ENCODE results near the gene LRRC1. TPM values are rescaled to one million over a fixed set of nuclear protein-coding genes. Genes with fewer than 3 reads are reported as not detected.

The LRRC1 gene
- total and polyA plus RNA-seq, 10 of the 15 experiments (the other 5 are each of a cell fraction or from before 2014, with no cell fraction given): 0.35 to 9.3 (median 0.63) TPM

- TF ChIP-seq POU2F2 (IDR thresholded peaks at IDR 0.05; ENCODE audit: borderline replicate concordance, low read depth, low read length) (no peak), RCOR1 (conservative IDR thresholded peaks at IDR 0.05; ENCODE audit: low read depth, low read length) (no peak), ATF7 (IDR thresholded peaks at IDR 0.05; ENCODE audit: low read depth) (no peak), BHLHE40 (IDR thresholded peaks at IDR 0.05; ENCODE audit: borderline replicate concordance in 1 of 2, low read depth in 2 of 2, low read length in 1 of 2) (no peak), CHD2 (IDR thresholded peaks at IDR 0.05; ENCODE audit: borderline replicate concordance, low read depth, low read length) (no peak), CBX3 (IDR thresholded peaks at IDR 0.05; ENCODE audit: borderline replicate concordance, low read depth) (no peak)
These were observed 126.1 kb downstream of the LRRC1 start (continued) for GRCh38 chr6:53920881-53921280.

DNA sequence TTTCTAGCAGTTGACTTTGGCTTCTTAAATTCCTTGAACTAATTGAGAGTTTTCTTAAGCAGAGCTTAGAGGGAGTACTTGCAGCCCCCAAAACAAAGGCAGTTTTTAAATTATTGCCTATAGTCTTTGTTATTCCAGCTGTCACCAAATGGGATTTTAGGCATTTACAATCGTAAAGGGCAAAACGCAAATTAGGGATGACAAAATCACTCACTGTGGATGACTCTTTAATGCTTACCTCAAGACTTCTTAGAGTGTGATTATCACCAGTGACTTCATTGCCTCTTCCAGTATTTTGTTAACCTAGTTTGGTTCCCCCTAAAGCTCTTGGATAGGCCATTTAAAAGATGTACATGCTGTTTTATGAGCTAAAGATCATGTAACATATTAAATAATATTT lies 126.8 kb downstream of the LRRC1 start:
- ChIA-PET POLR2A (no interaction called here), CTCF (no interaction called here), RAD21 (ENCODE audit: unreplicated experiment) (interaction anchor here (0.9 kb wide), 1 partner anchor 30 kb away, joined by 3 read pairs; no protein-coding TSS in a partner anchor), SMC1A (ENCODE audit: uncharacterized antibody, unreplicated experiment) (interaction anchor here (1.0 kb wide), 1 partner anchor 26 kb away, joined by 3 read pairs; no protein-coding TSS in a partner anchor)
- no peaks in the 10 kb centered on the region for H3K9me3 ChIP-seq (replicated peaks; ENCODE audit: control insufficient read depth, insufficient read depth, low read length)
- no peaks in the 10 kb centered on the region for H4K20me1 ChIP-seq (ENCODE audit: control insufficient read depth, insufficient read depth)
- H3K79me2 ChIP-seq (ENCODE audit: control insufficient read depth, insufficient read depth, low read length): no peaks in the 10 kb centered on the region
- intact Hi-C loops (cut with micrococcal nuclease; ENCODE audit: unreplicated experiment): no loop called here
- H3K9ac ChIP-seq (ENCODE audit: control insufficient read depth, insufficient read depth, low read length): no peak overlapping the region
- no peak overlapping the region for H2AFZ ChIP-seq (ENCODE audit: control insufficient read depth, low read depth, low read length)
- no peak overlapping the region for H3K4me3 ChIP-seq
- FAIRE-seq (no peak), DNase-seq (ENCODE audit: low read depth, low spot score) (no peak), ATAC-seq (no peak)
- H3K36me3 ChIP-seq (ENCODE audit: control insufficient read depth in 2 of 2, insufficient read depth in 2 of 2, low read length in 1 of 2): no peaks in the 10 kb centered on the region
- H3K27ac ChIP-seq (ENCODE audit: control insufficient read depth, insufficient read depth): no peak overlapping the region
- no peak for TF ChIP-seq MTA2 (IDR thresholded peaks at IDR 0.05; ENCODE audit: low read depth)
- no peak for TF ChIP-seq RBBP5 (conservative IDR thresholded peaks at IDR 0.05)
- TF ChIP-seq PKNOX1 (IDR thresholded peaks at IDR 0.05): no peak
- TF ChIP-seq, protein P1, sequence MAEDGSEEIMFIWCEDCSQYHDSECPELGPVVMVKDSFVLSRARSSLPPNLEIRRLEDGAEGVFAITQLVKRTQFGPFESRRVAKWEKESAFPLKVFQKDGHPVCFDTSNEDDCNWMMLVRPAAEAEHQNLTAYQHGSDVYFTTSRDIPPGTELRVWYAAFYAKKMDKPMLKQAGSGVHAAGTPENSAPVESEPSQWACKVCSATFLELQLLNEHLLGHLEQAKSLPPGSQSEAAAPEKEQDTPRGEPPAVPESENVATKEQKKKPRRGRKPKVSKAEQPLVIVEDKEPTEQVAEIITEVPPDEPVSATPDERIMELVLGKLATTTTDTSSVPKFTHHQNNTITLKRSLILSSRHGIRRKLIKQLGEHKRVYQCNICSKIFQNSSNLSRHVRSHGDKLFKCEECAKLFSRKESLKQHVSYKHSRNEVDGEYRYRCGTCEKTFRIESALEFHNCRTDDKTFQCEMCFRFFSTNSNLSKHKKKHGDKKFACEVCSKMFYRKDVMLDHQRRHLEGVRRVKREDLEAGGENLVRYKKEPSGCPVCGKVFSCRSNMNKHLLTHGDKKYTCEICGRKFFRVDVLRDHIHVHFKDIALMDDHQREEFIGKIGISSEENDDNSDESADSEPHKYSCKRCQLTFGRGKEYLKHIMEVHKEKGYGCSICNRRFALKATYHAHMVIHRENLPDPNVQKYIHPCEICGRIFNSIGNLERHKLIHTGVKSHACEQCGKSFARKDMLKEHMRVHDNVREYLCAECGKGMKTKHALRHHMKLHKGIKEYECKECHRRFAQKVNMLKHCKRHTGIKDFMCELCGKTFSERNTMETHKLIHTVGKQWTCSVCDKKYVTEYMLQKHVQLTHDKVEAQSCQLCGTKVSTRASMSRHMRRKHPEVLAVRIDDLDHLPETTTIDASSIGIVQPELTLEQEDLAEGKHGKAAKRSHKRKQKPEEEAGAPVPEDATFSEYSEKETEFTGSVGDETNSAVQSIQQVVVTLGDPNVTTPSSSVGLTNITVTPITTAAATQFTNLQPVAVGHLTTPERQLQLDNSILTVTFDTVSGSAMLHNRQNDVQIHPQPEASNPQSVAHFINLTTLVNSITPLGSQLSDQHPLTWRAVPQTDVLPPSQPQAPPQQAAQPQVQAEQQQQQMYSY (CRISPR knock-in tag; IDR thresholded peaks at IDR 0.05): no peak
- TF ChIP-seq EED (IDR thresholded peaks at IDR 0.05; ENCODE audit: low read depth): no peak
- TF ChIP-seq ZNF592 (IDR thresholded peaks at IDR 0.05): no peak
- WGBS (ENCODE audit: insufficient coverage, insufficient replicate concordance, low lambda C conversion rate, missing lambda C conversion rate): 87% methylated on average over 2 of the region's 2 CpGs
- in situ Hi-C loops (cut with MboI): no loop called here
- no TSS peak for BruUV-seq (replicated peaks)
- H3K4me2 ChIP-seq (ENCODE audit: control insufficient read depth, insufficient read depth): no peak overlapping the region
- no peaks in the 10 kb centered on the region for H3K4me1 ChIP-seq (ENCODE audit: control insufficient read depth, insufficient read depth, low read length)
- H3K27me3 ChIP-seq (replicated peaks in 1 of 2; ENCODE audit: control insufficient read depth in 2 of 2, insufficient read depth in 2 of 2, low read length in 1 of 2): no peaks in the 10 kb centered on the region

Measured in GM12878 (cell line).